GM15510 (cell line): Measurements from ENCODE around the gene STPG4.

Experiments
- POLR2A ChIP-seq: IDR thresholded peaks from 3 replicates; pipeline ENCODE4 v1.6.1; 2011; ENCODE audit warnings: borderline replicate concordance; ENCODE audit not compliant: insufficient read length; ENCODE audit errors: extremely low read depth

STPG4 gene

GRCh38 chr2:47058003-47058931, 96.8 kb downstream of the STPG4 start:
- no peak for TF ChIP-seq POLR2A

- TF ChIP-seq POLR2A: no peak
Observed at GRCh38 chr2:47057687-47058002, 97.5 kb downstream of the STPG4 start.

- TF ChIP-seq POLR2A: no peak
Observed at GRCh38 chr2:47056868-47057686, 98.0 kb downstream of the STPG4 start.

- TF ChIP-seq POLR2A: no peak
Observed at GRCh38 chr2:47056374-47056773, 98.7 kb downstream of the STPG4 start.

- TF ChIP-seq POLR2A: no peak
Observed at GRCh38 chr2:47054868-47055267, 100.2 kb downstream of the STPG4 start.

- TF ChIP-seq POLR2A: no peak
Observed at GRCh38 chr2:47054036-47054555, 101.0 kb downstream of the STPG4 start.

GRCh38 chr2:47052847-47053246, 102.3 kb downstream of the STPG4 start:
- TF ChIP-seq POLR2A: no peak

GRCh38 chr2:47051562-47051961, 103.5 kb downstream of the STPG4 start:
- TF ChIP-seq POLR2A: no peak

GRCh38 chr2:47050762-47051161, 104.3 kb downstream of the STPG4 start:
- no peak for TF ChIP-seq POLR2A

GRCh38 chr2:47050021-47050760, 104.9 kb downstream of the STPG4 start:
- TF ChIP-seq POLR2A: no peak

- no peak for TF ChIP-seq POLR2A
Observed at GRCh38 chr2:47049502-47049901, 105.6 kb downstream of the STPG4 start.

- no peak for TF ChIP-seq POLR2A
Observed at GRCh38 chr2:47048801-47049480, 106.2 kb downstream of the STPG4 start.

GRCh38 chr2:47046271-47046670, 108.8 kb downstream of the STPG4 start:
- TF ChIP-seq POLR2A: no peak

- no peak for TF ChIP-seq POLR2A
Observed at GRCh38 chr2:47043891-47044239, 111.2 kb downstream of the STPG4 start.
